GM13976 (cell line): ENCODE data around the gene DPP3.

Experiments
- DNase-seq: peaks from one replicate; pipeline ENCODE4 v3.0.0; 2012; ENCODE audit warnings: low spot score
- in situ Hi-C: fragments of 300-500 bp; cut with MboI; formaldehyde crosslinking; loops from one replicate; pipeline ENCODE4 v1.12.0; 2022; ENCODE audit warnings: low sequenced_read_pairs, mixed read lengths, inconsistent platforms; ENCODE audit not compliant: unreplicated experiment
- TF ChIP-seq, protein P1 (sequence below): IDR thresholded peaks from 2 replicates; pipeline ENCODE4 v1.5.1; 2012; ENCODE audit warnings: borderline replicate concordance, mild to moderate bottlenecking; ENCODE audit not compliant: insufficient read depth; ENCODE audit errors: extremely low read depth, missing control alignments, control extremely low read depth

Gene DPP3

DNA sequence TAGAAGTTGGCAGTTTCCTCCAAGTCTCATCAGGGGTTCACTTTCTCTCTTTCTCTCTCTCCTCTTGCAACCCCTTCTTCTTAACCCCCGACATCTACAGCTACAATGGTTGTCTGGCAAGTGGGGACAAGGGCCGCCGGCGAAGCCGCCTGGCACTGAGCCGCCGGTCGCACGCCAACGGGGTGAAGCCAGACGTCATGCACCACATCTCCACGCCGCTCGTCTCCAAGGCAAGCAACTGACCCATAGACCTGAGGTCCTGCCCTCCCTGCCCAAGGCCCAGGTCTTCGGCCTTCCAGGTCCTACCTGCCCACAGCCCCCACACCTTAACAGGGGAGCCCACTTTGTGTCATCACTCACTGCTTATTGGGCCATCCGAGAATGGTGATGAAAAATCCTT is 9.1 kb upstream of the DPP3 start:
- TF ChIP-seq, protein P1, sequence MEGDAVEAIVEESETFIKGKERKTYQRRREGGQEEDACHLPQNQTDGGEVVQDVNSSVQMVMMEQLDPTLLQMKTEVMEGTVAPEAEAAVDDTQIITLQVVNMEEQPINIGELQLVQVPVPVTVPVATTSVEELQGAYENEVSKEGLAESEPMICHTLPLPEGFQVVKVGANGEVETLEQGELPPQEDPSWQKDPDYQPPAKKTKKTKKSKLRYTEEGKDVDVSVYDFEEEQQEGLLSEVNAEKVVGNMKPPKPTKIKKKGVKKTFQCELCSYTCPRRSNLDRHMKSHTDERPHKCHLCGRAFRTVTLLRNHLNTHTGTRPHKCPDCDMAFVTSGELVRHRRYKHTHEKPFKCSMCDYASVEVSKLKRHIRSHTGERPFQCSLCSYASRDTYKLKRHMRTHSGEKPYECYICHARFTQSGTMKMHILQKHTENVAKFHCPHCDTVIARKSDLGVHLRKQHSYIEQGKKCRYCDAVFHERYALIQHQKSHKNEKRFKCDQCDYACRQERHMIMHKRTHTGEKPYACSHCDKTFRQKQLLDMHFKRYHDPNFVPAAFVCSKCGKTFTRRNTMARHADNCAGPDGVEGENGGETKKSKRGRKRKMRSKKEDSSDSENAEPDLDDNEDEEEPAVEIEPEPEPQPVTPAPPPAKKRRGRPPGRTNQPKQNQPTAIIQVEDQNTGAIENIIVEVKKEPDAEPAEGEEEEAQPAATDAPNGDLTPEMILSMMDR = no peak
- no peak for DNase-seq
- in situ Hi-C loops = no loop called here

DNA sequence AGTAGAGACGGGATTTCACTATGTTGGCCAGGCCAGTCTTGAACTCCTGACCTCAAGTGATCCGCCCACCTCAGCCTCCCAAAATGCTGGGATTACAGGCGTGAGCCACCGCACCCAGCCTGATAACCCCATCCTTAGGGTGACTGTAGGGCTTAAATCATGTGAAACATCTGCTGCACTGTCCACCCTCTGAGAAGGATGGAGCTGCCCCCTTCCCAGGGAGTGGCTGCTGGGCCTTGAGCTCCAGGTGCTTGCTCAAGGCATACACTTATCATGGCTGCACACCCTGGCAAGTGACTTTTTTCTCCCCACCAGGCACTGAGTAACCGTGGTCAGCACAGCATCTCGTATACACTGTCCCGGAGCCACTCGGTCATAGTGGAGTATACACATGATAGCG is 8.2 kb upstream of the DPP3 start:
- DNase-seq = no peak
- TF ChIP-seq, protein P1 = no peak
- in situ Hi-C loops = no loop called here

DNA sequence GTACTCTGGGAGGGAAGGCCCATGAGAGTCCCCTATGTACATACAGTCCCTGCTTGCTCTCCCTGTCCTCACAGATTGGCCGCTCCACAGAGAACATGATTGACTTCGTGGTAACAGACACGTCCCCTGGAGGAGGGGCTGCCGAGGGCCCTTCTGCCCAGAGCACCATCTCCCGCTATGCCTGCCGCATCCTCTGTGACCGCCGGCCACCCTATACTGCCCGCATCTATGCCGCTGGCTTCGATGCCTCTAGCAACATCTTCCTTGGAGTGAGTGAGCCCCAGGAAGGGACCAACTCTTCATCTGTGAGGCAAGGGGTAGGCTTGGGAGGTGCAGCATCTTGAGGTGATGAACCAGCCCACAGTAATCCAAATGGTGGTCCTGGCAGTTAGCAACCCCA is 7.1 kb upstream of the DPP3 start:
- DNase-seq = no peak
- in situ Hi-C loops = no loop called here
- TF ChIP-seq, protein P1 = no peak

DNA sequence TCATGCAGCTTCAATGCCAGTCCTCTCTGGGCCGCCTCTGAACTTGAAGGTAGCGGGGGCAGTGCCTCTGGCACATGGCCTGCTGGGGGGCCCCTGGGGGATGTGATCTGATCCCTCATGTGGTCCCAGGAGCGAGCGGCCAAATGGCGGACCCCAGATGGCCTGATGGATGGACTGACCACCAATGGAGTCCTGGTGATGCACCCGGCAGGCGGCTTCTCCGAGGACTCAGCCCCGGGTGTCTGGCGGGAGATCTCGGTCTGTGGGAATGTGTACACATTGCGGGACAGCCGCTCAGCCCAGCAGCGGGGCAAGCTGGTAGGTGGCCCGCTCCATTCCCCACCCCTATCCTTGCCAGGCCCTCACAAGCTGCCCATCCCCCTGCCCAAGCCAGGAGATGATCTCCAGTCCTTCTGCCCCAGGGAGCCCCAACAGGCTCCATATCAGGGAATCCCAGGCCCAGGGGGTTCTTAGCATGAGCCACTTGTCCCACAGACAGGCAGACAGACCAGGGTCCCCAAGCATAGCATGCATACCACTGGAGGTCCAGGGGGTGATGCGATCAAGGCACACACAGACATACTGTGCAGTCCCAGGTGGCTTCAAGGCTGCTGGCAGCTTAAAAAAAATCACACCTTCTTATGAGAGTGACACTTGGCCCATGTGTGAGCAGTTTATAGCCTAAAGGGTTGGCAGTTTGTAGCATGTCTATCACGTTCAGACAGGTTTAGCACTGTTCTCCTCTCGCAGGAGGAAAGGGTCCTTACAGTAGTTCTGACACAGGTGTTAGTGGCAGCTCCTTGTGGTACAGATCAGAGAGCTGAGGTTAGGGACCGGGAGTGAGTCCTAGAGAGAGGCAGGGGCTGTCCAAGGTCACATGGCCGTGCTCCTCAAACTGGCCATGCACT is 6.4 kb upstream of the DPP3 start:
- TF ChIP-seq, protein P1 = no peak
- DNase-seq = no peak
- in situ Hi-C loops = no loop called here

DNA sequence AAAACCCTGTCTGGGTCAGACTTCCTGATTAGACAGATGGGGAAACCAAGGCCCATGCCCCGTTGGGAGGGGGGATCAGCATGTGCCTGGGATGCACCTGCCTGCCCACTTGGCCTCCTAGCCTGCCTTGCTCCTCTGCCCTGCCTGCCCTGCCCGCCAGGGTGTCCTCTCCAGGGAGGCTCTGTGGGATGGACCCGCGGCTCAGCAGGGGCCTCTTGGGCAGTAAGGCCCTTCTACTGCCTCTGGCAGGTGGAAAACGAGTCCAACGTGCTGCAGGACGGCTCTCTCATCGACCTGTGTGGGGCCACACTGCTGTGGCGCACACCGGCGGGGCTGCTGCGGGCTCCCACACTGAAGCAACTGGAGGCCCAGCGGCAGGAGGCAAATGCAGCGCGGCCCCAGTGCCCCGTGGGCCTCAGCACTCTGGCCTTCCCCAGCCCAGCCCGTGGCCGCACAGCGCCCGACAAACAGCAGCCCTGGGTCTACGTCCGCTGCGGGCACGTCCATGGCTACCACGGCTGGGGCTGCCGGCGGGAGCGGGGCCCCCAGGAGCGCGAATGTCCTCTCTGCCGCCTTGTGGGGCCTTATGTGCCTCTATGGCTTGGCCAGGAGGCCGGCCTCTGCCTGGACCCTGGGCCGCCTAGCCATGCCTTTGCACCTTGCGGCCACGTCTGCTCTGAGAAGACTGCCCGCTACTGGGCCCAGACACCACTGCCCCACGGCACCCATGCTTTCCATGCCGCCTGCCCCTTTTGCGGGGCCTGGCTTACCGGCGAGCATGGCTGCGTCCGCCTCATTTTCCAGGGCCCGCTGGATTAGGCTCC is 4.7 kb upstream of the DPP3 start:
- DNase-seq = no peak
- in situ Hi-C loops = no loop called here

More for the DNA sequence above, 4.7 kb upstream of the DPP3 start:
- TF ChIP-seq, protein P1 = no peak
